ENCODE results near the gene FOXP2. TPM values are rescaled to one million over a fixed set of nuclear protein-coding genes. Genes with fewer than 3 reads are reported as not detected.

Gene FOXP2
- total RNA-seq, 1 donor from 2014 or later = 13.9 TPM

- TF ChIP-seq CTCF (IDR thresholded peaks at IDR 0.05; ENCODE audit: unreplicated experiment) = no peak
- DNase-seq (ENCODE audit: low spot score in 2 of 2, unreplicated experiment in 2 of 2) = no peak
- Mint-ChIP-seq H3K9me3 (no peaks in the 10 kb centered on the region), H3K36me3 (peaks cover 3% of the 10 kb centered on the region), H3K27me3 (ENCODE audit: low read depth) (peaks cover 14% of the 10 kb centered on the region), H3K4me1 (peaks cover 29% of the 10 kb centered on the region), H3K27ac (no peak overlapping the region), H3K4me3 (no peak overlapping the region)
These were observed 234.1 kb downstream of the FOXP2 start for GRCh38 chr7:114648680-114649079.

- Mint-ChIP-seq H3K9me3 (no peaks in the 10 kb centered on the region), H3K36me3 (no peaks in the 10 kb centered on the region), H3K4me1 (peaks cover 33% of the 10 kb centered on the region), H3K4me3 (no peak overlapping the region), H3K27me3 (ENCODE audit: low read depth) (peaks cover 14% of the 10 kb centered on the region), H3K27ac (no peak overlapping the region)
- no peak for DNase-seq (ENCODE audit: low spot score in 2 of 2, unreplicated experiment in 2 of 2)
- no peak for TF ChIP-seq CTCF (IDR thresholded peaks at IDR 0.05; ENCODE audit: unreplicated experiment)
These were observed 235.1 kb downstream of the FOXP2 start for GRCh38 chr7:114649689-114650088.

GRCh38 chr7:114650491-114650890 lies 235.9 kb downstream of the FOXP2 start:
- DNase-seq (ENCODE audit: low spot score in 2 of 2, unreplicated experiment in 2 of 2) = no peak
- H3K9me3 Mint-ChIP-seq = no peaks in the 10 kb centered on the region
- H3K27ac Mint-ChIP-seq = no peak overlapping the region
- H3K27me3 Mint-ChIP-seq (ENCODE audit: low read depth) = peaks cover 13% of the 10 kb centered on the region
- peaks cover 31% of the 10 kb centered on the region for H3K4me1 Mint-ChIP-seq
- TF ChIP-seq CTCF (IDR thresholded peaks at IDR 0.05; ENCODE audit: unreplicated experiment) = no peak
- no peak overlapping the region for H3K4me3 Mint-ChIP-seq
- H3K36me3 Mint-ChIP-seq = no peaks in the 10 kb centered on the region

- no peak overlapping the region for H3K27ac Mint-ChIP-seq
These were observed 237.4 kb downstream of the FOXP2 start for GRCh38 chr7:114652041-114652440.

GRCh38 chr7:114653364-114654088 lies 238.9 kb downstream of the FOXP2 start:
- no peaks in the 10 kb centered on the region for H3K9me3 Mint-ChIP-seq
- no peak for DNase-seq (ENCODE audit: low spot score in 2 of 2, unreplicated experiment in 2 of 2)
- H3K36me3 Mint-ChIP-seq = no peaks in the 10 kb centered on the region
- no peak for TF ChIP-seq CTCF (IDR thresholded peaks at IDR 0.05; ENCODE audit: unreplicated experiment)
- H3K4me3 Mint-ChIP-seq = no peak overlapping the region
- no peak overlapping the region for H3K27ac Mint-ChIP-seq
- peaks cover 34% of the 10 kb centered on the region for H3K4me1 Mint-ChIP-seq
- peaks cover 17% of the 10 kb centered on the region for H3K27me3 Mint-ChIP-seq (ENCODE audit: low read depth)

More at GRCh38 chr7:114652041-114652440, 237.4 kb downstream of the FOXP2 start:
- Mint-ChIP-seq H3K4me3 (no peak overlapping the region), H3K27me3 (ENCODE audit: low read depth) (peaks cover 14% of the 10 kb centered on the region), H3K9me3 (no peaks in the 10 kb centered on the region), H3K4me1 (peaks cover 34% of the 10 kb centered on the region), H3K36me3 (no peaks in the 10 kb centered on the region)
- no peak for TF ChIP-seq CTCF (IDR thresholded peaks at IDR 0.05; ENCODE audit: unreplicated experiment)
- no peak for DNase-seq (ENCODE audit: low spot score in 2 of 2, unreplicated experiment in 2 of 2)
